MCF 10A (cell line): Measurements from ENCODE around the gene HK1. TPM values are rescaled to one million over a fixed set of nuclear protein-coding genes. Genes with fewer than 3 reads are reported as not detected.

Source experiments
- BruUV-seq: library from RNA; stranded (reverse); fragments of 400-500 nt; replicated peaks from 2 replicates; lab custom pipeline; 2021; lab: Mats Ljungman, UMichigan
- CTCF ChIA-PET: fragments of 300-600 bp; sonication (Branson Sonifier 250); formaldehyde crosslinking; extraction: SDS; loops from one replicate; lab custom pipeline; 2021; ENCODE audit warnings: antibody characterized with exemption, inconsistent platforms; lab: Yijun Ruan, JAX
- POLR2A ChIA-PET: fragments of 300-600, 350-650 bp; sonication (Branson Sonifier 250); formaldehyde crosslinking; extraction: SDS; loops from one replicate; lab custom pipeline; 2020; ENCODE audit warnings: antibody characterized with exemption, inconsistent platforms; lab: Yijun Ruan, JAX
- DNase-seq: peaks from one replicate; pipeline ENCODE4 v3.0.0-alpha.2; 2018; ENCODE audit not compliant: unreplicated experiment
- H3K27ac Mint-ChIP-seq: one replicate; pipeline ENCODE4 v1.8.0; 2022; ENCODE audit warnings: mild to moderate bottlenecking, low read depth, mixed read lengths; ENCODE audit not compliant: unreplicated experiment
- H3K27me3 Mint-ChIP-seq: one replicate; pipeline ENCODE4 v1.8.0; 2022; ENCODE audit warnings: mixed read lengths; ENCODE audit not compliant: insufficient read depth, unreplicated experiment
- H3K36me3 Mint-ChIP-seq: one replicate; pipeline ENCODE4 v1.8.0; 2022; ENCODE audit warnings: mild to moderate bottlenecking, moderate library complexity, mixed read lengths; ENCODE audit not compliant: insufficient read depth, unreplicated experiment
- H3K4me1 Mint-ChIP-seq: one replicate; pipeline ENCODE4 v1.8.0; 2022; ENCODE audit warnings: mixed read lengths; ENCODE audit not compliant: insufficient read depth, unreplicated experiment
- H3K4me3 Mint-ChIP-seq: one replicate; pipeline ENCODE4 v1.8.0; 2022; ENCODE audit warnings: mild to moderate bottlenecking, moderate library complexity, mixed read lengths; ENCODE audit not compliant: unreplicated experiment
- H3K9me3 Mint-ChIP-seq: one replicate; pipeline ENCODE4 v1.8.0; 2022; ENCODE audit warnings: mixed read lengths; ENCODE audit not compliant: unreplicated experiment
- CTCF ChIP-seq: fragments of 200-600 bp; IDR thresholded peaks from one replicate; pipeline ENCODE4 v1.8.0; 2022; ENCODE audit warnings: antibody characterized with exemption, mild to moderate bottlenecking; ENCODE audit not compliant: unreplicated experiment
- intact Hi-C: fragments of 100-400 bp; cut with micrococcal nuclease; formaldehyde crosslinking; loops from 2 replicates; pipeline ENCODE4 v1.14.1; 2022
- total RNA-seq: library from RNA; stranded (reverse); gene quantifications from 2 replicates; pipeline ENCODE4 v1.2.3, GENCODE V29; 2022

The HK1 gene
- total RNA-seq, 1 experiment from 2014 or later: 134 TPM

- intact Hi-C loops: no loop called here
- Mint-ChIP-seq H3K27me3 (no peaks in the 10 kb centered on the region), H3K4me1 (peaks cover 7% of the 10 kb centered on the region), H3K36me3 (no peaks in the 10 kb centered on the region), H3K4me3 (no peak overlapping the region), H3K9me3 (no peaks in the 10 kb centered on the region), H3K27ac (no peak overlapping the region)
- CTCF ChIA-PET: no interaction called here
- POLR2A ChIA-PET: no interaction called here
- BruUV-seq: no TSS peak
- no peak for DNase-seq
- no peak for TF ChIP-seq CTCF
Measured at GRCh38 chr10:69311309-69311708, 33.0 kb downstream of the HK1 start.

GRCh38 chr10:69312528-69312927, 34.2 kb downstream of the HK1 start:
- DNase-seq: no peak
- no peak overlapping the region for H3K27ac Mint-ChIP-seq
- ChIA-PET CTCF (no interaction called here), POLR2A (no interaction called here)
- no TSS peak for BruUV-seq
- H3K27me3 Mint-ChIP-seq: no peaks in the 10 kb centered on the region
- peaks cover 16% of the 10 kb centered on the region for H3K4me1 Mint-ChIP-seq
- H3K9me3 Mint-ChIP-seq: no peaks in the 10 kb centered on the region
- H3K36me3 Mint-ChIP-seq: no peaks in the 10 kb centered on the region
- TF ChIP-seq CTCF: no peak
- intact Hi-C loops: no loop called here
- H3K4me3 Mint-ChIP-seq: no peak overlapping the region

DNA sequence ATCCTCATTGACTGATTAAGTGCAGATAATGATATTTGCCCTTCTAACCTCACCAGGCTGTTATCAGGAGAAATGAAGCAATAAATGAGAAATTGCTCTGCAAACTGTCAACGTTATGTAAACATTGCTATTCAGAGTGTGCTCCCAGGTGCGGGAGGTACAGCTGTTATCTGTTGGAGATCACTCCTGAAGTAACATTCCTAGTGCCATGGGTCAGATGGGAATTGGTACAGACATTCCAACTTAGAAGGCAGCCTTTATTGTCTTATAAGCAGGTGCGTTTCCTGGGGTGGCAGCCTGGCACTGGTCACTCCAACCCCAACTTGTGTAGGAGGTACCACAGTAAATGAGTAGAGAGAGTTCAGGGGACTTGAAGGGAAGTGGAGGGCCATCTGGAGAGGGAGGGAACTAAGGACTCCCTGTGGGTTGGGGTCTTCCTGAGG, 36.8 kb downstream of the HK1 start:
- intact Hi-C loops: loop anchor here (5.0 kb wide), 1 partner anchor 47 kb away; no protein-coding TSS in a partner anchor
- Mint-ChIP-seq H3K27ac (no peak overlapping the region), H3K36me3 (peaks cover 6% of the 10 kb centered on the region), H3K4me3 (no peak overlapping the region), H3K4me1 (peaks cover 21% of the 10 kb centered on the region), H3K9me3 (no peaks in the 10 kb centered on the region), H3K27me3 (no peaks in the 10 kb centered on the region)
- no peak for DNase-seq
- ChIA-PET CTCF (interaction anchor here (0.7 kb wide), 1 partner anchor 61 kb away, joined by 6 read pairs; no protein-coding TSS in a partner anchor), POLR2A (interaction anchor here (5.8 to 6.2 kb wide), 2 partner anchors 12 to 46 kb away, joined by 44 to 76 read pairs; no protein-coding TSS in a partner anchor)
- BruUV-seq: no TSS peak
- TF ChIP-seq CTCF: no peak

- H3K4me3 Mint-ChIP-seq: no peak overlapping the region
- peaks cover 21% of the 10 kb centered on the region for H3K4me1 Mint-ChIP-seq
- no peaks in the 10 kb centered on the region for H3K27me3 Mint-ChIP-seq
- no TSS peak for BruUV-seq
- no peak for DNase-seq
- intact Hi-C loops: loop anchor here (5.0 kb wide), 1 partner anchor 47 kb away; no protein-coding TSS in a partner anchor
- TF ChIP-seq CTCF: no peak
- peak overlapping the region; percentile 65 for H3K27ac Mint-ChIP-seq
- ChIA-PET POLR2A (interaction anchor here (1.0 to 13.3 kb wide), 5 partner anchors 11 to 60 kb away, joined by 4 to 282 read pairs (median 48); no protein-coding TSS in a partner anchor), CTCF (no interaction called here)
- H3K9me3 Mint-ChIP-seq: no peaks in the 10 kb centered on the region
- peaks cover 7% of the 10 kb centered on the region for H3K36me3 Mint-ChIP-seq
Measured at GRCh38 chr10:69315610-69316312, 37.5 kb downstream of the HK1 start.
